Measurements from ENCODE around the gene OPHN1. TPM values are rescaled to one million over a fixed set of nuclear protein-coding genes. Genes with fewer than 3 reads are reported as not detected.
"Not testable (repeated sequence)": the region's sequence is repeated elsewhere in the genome, so short reads cannot be mapped to it uniquely, and the experiment has no call there.

Gene OPHN1
- total RNA-seq, 1 donor from 2014 or later = 5.6 TPM

- intact Hi-C loops (cut with DNase I) = no loop called here
- Histone ChIP-seq H3K9me3 (no peaks in the 10 kb centered on the region), H3K27me3 (no peaks in the 10 kb centered on the region), H3K4me3 (no peak overlapping the region), H3K36me3 (no peaks in the 10 kb centered on the region), H3K4me1 (no peaks in the 10 kb centered on the region), H3K27ac (no peak overlapping the region)
- no peak for DNase-seq (ENCODE audit: low spot score in 2 of 2)
- TF ChIP-seq CTCF (IDR thresholded peaks at IDR 0.05) = no peak
Observed at GRCh38 chrX:68383540-68383939, 49.8 kb downstream of the OPHN1 start.

GRCh38 chrX:68377579-68377978, 55.7 kb downstream of the OPHN1 start:
- DNase-seq (ENCODE audit: low spot score in 2 of 2); H3K4me1 ChIP-seq; H3K9me3 ChIP-seq; H3K36me3 ChIP-seq; H3K4me3 ChIP-seq; intact Hi-C loops (cut with DNase I); H3K27me3 ChIP-seq; H3K27ac ChIP-seq: not testable (repeated sequence)

GRCh38 chrX:68376373-68376772, 56.9 kb downstream of the OPHN1 start:
- intact Hi-C loops (cut with DNase I) = no loop called here

GRCh38 chrX:68375803-68376202, 57.5 kb downstream of the OPHN1 start:
- intact Hi-C loops (cut with DNase I) = no loop called here
- H3K4me1 ChIP-seq = no peaks in the 10 kb centered on the region

More at GRCh38 chrX:68376373-68376772, 56.9 kb downstream of the OPHN1 start:
- no peaks in the 10 kb centered on the region for H3K4me1 ChIP-seq
- no peak overlapping the region for H3K4me3 ChIP-seq
- no peak overlapping the region for H3K27ac ChIP-seq
- DNase-seq (ENCODE audit: low spot score in 2 of 2) = no peak
- H3K27me3 ChIP-seq = no peaks in the 10 kb centered on the region
- H3K36me3 ChIP-seq = no peaks in the 10 kb centered on the region
- no peak for TF ChIP-seq CTCF (IDR thresholded peaks at IDR 0.05)
- peaks cover 0 to under 1% of the 10 kb centered on the region in 2 donors for H3K9me3 ChIP-seq

GRCh38 chrX:68372665-68373064, 60.6 kb downstream of the OPHN1 start:
- H3K4me1 ChIP-seq = no peaks in the 10 kb centered on the region
- H3K27ac ChIP-seq = no peak overlapping the region
- no peaks in the 10 kb centered on the region for H3K36me3 ChIP-seq
- intact Hi-C loops (cut with DNase I) = no loop called here
- H3K27me3 ChIP-seq = no peaks in the 10 kb centered on the region
- no peak for TF ChIP-seq CTCF (IDR thresholded peaks at IDR 0.05)
- DNase-seq (ENCODE audit: low spot score in 2 of 2) = no peak
- peaks cover 9 to 13% of the 10 kb centered on the region in 2 donors for H3K9me3 ChIP-seq
- H3K4me3 ChIP-seq = no peak overlapping the region

More at GRCh38 chrX:68375803-68376202, 57.5 kb downstream of the OPHN1 start:
- no peaks in the 10 kb centered on the region for H3K36me3 ChIP-seq
- H3K9me3 ChIP-seq = peaks cover 0 to 6% of the 10 kb centered on the region in 2 donors
- no peak for TF ChIP-seq CTCF (IDR thresholded peaks at IDR 0.05)
- no peak for DNase-seq (ENCODE audit: low spot score in 2 of 2)
- no peak overlapping the region for H3K4me3 ChIP-seq
- H3K27me3 ChIP-seq = no peaks in the 10 kb centered on the region
- no peak overlapping the region for H3K27ac ChIP-seq

GRCh38 chrX:68369559-68369958, 63.7 kb downstream of the OPHN1 start:
- no peak for TF ChIP-seq CTCF (IDR thresholded peaks at IDR 0.05)
- peaks cover 9 to 13% of the 10 kb centered on the region in 2 donors for H3K9me3 ChIP-seq
- no peak overlapping the region for H3K4me3 ChIP-seq
- H3K4me1 ChIP-seq = no peaks in the 10 kb centered on the region
- no peak overlapping the region for H3K27ac ChIP-seq
- no peaks in the 10 kb centered on the region for H3K27me3 ChIP-seq
- no peaks in the 10 kb centered on the region for H3K36me3 ChIP-seq
- no peak for DNase-seq (ENCODE audit: low spot score in 2 of 2)
- intact Hi-C loops (cut with DNase I) = no loop called here
